Brain microvascular endothelial cell (primary cell): ENCODE data around the gene SLC12A4.
"Not testable (repeated sequence)": the region's sequence is repeated elsewhere in the genome, so short reads cannot be mapped to it uniquely, and the experiment has no call there.

Source experiments
- DNase-seq: peaks from one replicate; pipeline ENCODE4 v3.0.0-alpha.2; 2020
- H3K27ac ChIP-seq: fragments of 250-450 bp; sonication (Bioruptor Pico); 2 replicates; pipeline ENCODE4 v1.5.1; 2020; ENCODE audit warnings: mild to moderate bottlenecking, moderate library complexity
- H3K27me3 ChIP-seq: fragments of 250-450 bp; sonication (Bioruptor Pico); replicated peaks from 2 replicates; pipeline ENCODE4 v1.5.1; 2020; ENCODE audit warnings: mild to moderate bottlenecking
- H3K36me3 ChIP-seq: fragments of 250-450 bp; sonication (Bioruptor Pico); replicated peaks from 2 replicates; pipeline ENCODE4 v1.5.1; 2020; ENCODE audit warnings: mild to moderate bottlenecking
- H3K4me3 ChIP-seq: 2 replicates; pipeline ENCODE4 v1.5.1; 2011; ENCODE audit warnings: low read depth, mild to moderate bottlenecking, control low read depth, low read length, moderate library complexity
- CTCF ChIP-seq: IDR thresholded peaks from 2 replicates; pipeline ENCODE4 v1.5.1; 2011; ENCODE audit warnings: low read depth, mild to moderate bottlenecking, moderate library complexity, low read length, control low read depth, inconsistent platforms; ENCODE audit errors: missing control alignments
- in situ Hi-C: cut with HindIII; loops from 2 replicates; pipeline ENCODE4 v1.10.0; 2017; ENCODE audit warnings: low sequenced_read_pairs, low pct_ligation_motif_present

Gene SLC12A4

GRCh38 chr16:67942200-67942509 is 26.3 kb downstream of the SLC12A4 start:
- Histone ChIP-seq H3K4me3 (no peak overlapping the region), H3K27ac (no peak overlapping the region), H3K36me3 (peaks cover 72% of the 10 kb centered on the region), H3K27me3 (no peaks in the 10 kb centered on the region)
- in situ Hi-C loops, result no loop called here
- DNase-seq, result peak; percentile 22
- peak; percentile 86 for TF ChIP-seq CTCF

GRCh38 chr16:67941469-67942199 is 26.8 kb downstream of the SLC12A4 start:
- no peak for TF ChIP-seq CTCF
- Histone ChIP-seq H3K36me3 (peaks cover 67% of the 10 kb centered on the region), H3K27me3 (no peaks in the 10 kb centered on the region), H3K27ac (no peak overlapping the region), H3K4me3 (no peak overlapping the region)
- in situ Hi-C loops, result no loop called here
- no peak for DNase-seq

- in situ Hi-C loops, result no loop called here
- no peak for DNase-seq
- Histone ChIP-seq H3K4me3 (no peak overlapping the region), H3K27me3 (no peaks in the 10 kb centered on the region), H3K27ac (no peak overlapping the region), H3K36me3 (peaks cover 57% of the 10 kb centered on the region)
- TF ChIP-seq CTCF, result no peak
Observed at GRCh38 chr16:67940446-67941089, 27.9 kb downstream of the SLC12A4 start.

- DNase-seq, result no peak
- Histone ChIP-seq H3K27ac (no peak overlapping the region), H3K36me3 (peaks cover 49% of the 10 kb centered on the region), H3K4me3 (no peak overlapping the region), H3K27me3 (no peaks in the 10 kb centered on the region)
- in situ Hi-C loops, result no loop called here
- TF ChIP-seq CTCF, result no peak
Observed at GRCh38 chr16:67939507-67940445, 28.7 kb downstream of the SLC12A4 start.

- peaks cover 34% of the 10 kb centered on the region for H3K36me3 ChIP-seq
- H3K27me3 ChIP-seq, in situ Hi-C loops, DNase-seq, H3K27ac ChIP-seq, H3K4me3 ChIP-seq: not testable (repeated sequence)
Observed at GRCh38 chr16:67937713-67938112, 30.7 kb downstream of the SLC12A4 start.

- no peaks in the 10 kb centered on the region for H3K27me3 ChIP-seq
- H3K36me3 ChIP-seq, result peaks cover 27% of the 10 kb centered on the region
- TF ChIP-seq CTCF, result no peak
- in situ Hi-C loops, result no loop called here
- peak overlapping the region; percentile 65 for H3K27ac ChIP-seq
- peak overlapping the region; percentile 99 for H3K4me3 ChIP-seq
- DNase-seq, result no peak
Observed at GRCh38 chr16:67936880-67937605, 31.4 kb downstream of the SLC12A4 start.
